ENCODE data around the gene ADTRP.

Gene ADTRP

GRCh38 chr6:11772109-11772825 lies 6.3 kb downstream of the ADTRP start:
- FAIRE-seq, result no peak

DNA sequence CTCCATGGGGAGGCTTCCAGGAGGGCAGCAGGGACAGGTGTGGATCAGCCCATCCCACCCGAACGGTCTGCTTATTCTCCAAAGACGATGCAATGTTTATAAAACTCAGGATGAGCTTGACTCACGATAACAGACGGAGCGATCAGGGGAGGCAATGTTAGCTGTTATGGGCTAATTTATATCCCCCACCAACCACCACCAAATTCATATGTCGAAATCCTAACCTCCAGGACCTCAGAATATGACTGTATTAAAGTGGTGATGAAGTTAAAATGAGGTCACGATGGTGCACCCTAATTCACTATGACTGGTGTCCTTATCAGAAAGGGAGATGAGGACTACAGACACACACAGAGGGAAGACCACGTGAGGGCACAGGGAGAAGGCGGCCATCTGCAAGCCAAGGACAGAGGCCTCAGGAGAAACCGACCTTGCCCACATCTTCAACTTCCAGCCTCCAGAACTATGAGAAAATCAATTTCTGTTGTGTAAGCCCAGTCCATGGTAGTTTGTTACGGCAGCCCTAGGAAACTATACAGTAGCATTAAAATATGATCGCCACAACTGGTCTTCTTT lies 7.0 kb downstream of the ADTRP start:
- no peak for FAIRE-seq

GRCh38 chr6:11770546-11771466 lies 7.8 kb downstream of the ADTRP start:
- no peak for FAIRE-seq

DNA sequence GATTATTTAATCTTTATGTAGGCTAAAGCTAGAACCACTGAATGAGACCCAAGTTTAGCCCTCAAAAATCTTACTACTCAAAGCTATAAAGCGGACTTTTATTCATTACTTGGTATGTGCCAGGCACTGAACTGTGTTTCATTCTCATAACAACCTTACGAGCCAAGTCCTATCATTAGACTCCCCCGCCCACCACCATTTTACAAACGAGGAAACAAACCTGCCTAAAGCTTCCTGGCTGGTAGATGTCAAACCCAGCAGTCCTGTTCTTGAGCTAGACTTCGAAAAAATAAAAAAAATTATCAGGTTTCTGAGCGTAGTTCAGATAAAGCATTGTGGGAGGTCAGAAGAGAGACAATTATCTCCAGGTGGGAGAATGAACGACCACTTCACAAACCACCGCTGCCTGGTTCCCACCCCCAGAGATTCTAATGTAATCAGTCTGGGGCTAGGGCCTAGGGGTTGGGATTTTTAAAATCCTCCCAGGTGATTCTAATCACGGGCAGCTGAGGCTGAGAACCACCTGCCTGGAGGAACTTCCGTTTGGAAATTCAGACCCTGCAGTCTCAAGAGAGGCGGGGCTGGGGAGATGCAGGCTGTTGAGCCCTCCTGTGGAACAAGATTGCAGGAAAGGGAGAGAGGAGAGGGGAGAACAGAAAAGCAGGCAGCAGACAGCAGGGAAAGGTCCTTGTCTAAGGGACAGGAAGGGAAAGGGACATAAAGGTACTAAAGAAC lies 8.6 kb downstream of the ADTRP start:
- FAIRE-seq, result no peak

DNA sequence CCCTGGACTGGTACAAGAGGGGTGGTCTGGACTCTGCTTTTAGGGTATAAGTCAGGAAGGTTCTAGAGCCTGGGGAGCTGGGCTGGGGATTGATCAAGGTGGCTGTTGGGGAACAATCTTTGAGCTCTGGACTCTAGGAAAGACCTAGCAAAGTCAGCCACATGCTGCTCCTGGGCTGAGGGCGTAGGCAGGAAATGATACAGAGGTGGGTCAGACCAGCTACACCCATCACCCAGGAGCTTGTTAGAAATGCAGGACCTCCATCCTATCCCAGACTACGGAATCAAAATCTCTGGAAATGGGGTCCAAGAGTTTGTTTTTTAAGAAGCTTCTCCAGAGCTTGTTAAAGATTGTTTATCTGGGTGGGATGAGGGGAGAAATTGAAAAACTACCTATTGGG lies 9.4 kb downstream of the ADTRP start:
- no peak for FAIRE-seq

- FAIRE-seq, result no peak
Measured at GRCh38 chr6:11767978-11768756, 10.4 kb downstream of the ADTRP start.

DNA sequence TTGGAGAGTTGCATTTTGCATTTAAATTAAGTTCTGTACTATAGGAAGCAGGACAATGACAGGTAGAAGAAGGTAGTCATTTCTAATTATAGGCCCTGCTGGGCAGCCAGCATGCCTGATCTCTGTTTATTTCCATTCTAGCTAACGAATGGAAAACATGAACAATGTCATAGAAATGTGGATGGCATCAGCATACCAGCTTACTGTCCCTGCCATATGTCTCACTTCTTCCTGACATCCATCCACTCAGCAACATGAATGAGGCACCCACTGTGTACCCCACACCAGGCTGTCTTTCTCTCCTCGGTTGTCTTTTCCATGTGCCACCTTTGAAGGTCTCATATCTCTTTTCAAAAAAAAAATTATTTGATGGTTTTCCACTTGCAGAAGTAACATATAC lies 11.1 kb downstream of the ADTRP start:
- no peak for FAIRE-seq

DNA sequence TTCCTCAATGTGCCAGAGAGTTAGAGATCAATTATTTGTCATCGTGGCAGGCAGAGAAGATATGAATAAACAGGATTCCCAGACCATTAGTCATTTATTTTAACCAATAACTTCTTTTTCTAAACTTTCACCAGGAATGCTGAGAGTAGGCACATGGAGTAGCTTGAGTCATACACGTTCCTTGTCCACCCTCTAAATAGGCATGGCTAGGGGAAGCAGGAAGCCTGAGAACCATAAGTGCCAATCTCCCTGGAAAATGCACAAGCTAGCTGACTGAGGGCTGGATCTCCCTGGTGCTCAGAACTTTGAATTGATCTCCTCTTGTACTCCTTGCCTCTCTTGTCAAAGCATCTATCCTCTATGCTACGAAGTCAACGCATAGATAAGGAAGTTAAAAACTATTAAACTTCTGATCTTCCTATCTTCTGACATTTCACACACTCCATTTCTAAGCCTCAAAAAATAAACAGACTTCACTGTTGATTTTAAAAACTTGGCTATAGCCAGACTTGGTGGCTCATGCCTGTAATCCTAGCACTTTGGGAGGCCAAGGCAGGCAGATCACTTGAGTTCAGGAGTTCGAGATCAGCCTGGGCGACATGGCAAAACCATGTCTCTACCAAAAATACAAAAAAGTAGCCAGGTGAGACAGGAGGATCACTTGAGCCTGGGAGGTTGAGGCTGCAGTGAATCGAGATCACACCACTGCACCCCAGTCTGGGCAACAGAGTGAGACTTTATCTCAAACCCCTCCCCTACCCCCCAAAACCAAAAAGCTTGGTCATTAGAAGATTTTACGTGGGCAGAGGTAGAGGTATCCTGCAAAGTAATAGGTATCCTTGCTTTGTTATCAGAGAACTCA lies 11.8 kb downstream of the ADTRP start:
- no peak for FAIRE-seq

DNA sequence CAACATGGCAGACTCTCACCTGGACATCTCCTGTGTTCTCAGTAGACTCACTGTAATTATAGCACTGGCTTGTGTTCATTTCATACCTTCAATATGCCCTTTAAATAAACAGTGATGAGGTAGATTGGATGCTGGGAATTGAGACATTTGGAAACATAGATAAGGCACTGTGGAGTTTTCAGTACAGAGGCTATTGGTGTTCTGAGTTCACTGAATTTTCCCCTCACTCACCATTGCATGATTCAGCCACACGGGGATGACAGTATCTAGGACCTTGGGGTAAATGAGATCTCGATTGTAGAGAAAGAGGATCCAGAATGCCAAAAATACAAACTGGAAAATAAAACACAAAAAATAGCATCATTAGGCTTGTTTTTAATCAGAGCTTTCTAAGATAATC lies 12.6 kb downstream of the ADTRP start:
- no peak for FAIRE-seq

GRCh38 chr6:11764250-11764604 lies 14.4 kb downstream of the ADTRP start:
- no peak for FAIRE-seq

GRCh38 chr6:11763460-11764249 lies 14.9 kb downstream of the ADTRP start:
- no peak for FAIRE-seq

- no peak for FAIRE-seq
Measured at GRCh38 chr6:11762794-11763459, 15.7 kb downstream of the ADTRP start.

DNA sequence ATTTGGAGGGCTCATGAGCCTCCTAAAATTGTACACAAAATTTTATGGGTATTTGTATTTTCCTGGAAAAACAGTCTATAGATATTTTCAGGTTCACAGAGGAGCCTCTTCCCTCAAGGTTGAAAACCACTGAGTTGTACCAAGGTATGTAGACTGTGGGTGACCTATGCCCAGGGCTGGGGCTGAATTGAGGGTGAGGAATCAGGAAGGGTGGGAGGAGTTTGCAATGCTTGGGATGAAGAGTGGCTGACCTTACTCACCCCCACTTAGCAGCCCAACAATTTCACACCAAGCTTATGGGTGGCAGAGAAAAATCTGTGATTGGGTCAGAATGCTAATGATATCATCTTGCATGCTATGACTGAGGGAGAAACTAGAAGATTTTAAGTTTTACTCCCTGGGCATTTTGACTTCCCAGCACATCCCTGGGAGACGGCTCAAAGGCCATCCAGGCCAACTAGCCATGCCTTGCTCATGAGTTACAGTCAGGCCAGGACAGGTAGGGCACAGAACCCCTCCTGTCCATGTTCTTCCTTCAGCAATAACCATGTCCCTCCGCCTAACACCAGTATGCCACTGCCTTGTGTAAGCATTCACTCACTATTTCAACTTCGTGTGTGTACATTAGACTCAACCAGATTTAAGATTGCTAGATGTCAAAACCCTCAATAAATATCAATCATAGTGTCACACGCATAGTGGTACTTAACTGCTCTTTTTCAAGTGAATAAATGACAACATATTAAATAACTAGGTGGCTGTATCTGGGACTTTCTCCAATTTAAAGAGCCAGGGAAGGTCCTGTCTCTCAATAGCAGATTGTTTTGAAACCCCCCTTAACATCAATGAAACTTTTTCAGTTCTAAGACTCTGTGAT lies 16.6 kb downstream of the ADTRP start:
- FAIRE-seq, result no peak

DNA sequence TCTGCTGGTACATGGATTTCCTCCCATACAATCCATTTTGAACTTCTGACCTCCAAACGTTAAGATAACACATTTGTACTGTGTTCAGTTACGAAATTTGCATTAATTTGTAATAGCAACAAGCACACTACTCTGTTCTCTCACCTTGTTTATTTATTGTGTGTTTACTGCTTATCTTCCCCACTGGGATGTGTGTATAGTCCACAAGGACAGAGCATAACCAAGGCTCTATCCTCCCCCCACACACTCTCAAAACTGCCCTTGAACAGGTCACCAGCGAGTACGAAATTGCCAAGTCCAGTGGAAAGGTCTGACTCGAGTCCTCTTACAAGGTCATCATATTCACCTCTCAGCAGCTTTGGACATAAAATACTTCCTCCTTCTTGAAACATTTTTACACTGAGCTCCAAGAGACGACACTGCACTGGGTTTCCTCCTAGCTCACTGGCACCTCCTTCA lies 18.6 kb downstream of the ADTRP start:
- FAIRE-seq, result no peak

DNA sequence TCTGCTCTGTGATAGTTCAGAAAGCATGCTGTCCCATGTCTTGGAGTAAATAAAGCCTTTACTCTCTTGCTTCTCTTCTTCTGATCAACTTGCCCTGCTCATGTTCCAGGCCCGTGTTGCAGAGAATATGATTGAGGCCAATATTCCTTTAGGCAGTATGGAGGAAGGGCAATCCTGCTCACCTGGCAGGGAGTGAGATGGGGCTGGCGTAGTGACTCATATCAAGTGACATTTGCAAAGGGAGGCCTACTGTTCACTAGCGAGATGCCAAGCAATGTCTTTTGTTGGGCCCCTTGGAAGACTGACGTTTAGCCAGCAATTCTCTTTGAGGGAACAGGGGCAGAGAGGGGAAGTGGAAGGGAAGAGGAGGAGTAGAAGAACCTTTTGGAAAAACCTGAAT lies 19.7 kb downstream of the ADTRP start:
- no peak for FAIRE-seq

DNA sequence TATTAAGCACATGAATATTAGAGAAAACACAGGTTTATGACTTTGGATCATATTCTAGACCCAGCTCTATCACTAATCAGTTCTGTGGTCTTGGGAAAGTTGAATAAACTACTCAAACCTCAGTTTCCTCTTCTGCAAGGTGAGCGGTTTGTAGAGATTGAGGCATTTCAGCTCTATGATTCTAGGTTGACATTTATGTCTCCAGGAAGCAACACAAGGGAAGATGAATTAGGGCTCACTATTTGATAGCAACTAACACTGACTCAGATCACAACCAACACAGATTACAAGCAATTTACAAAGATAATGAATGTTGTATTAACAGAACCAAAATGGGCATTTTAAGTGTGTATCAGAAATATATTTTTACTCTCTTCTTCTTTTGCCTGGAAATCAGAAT lies 21.9 kb downstream of the ADTRP start:
- no peak for FAIRE-seq

- FAIRE-seq, result no peak
Measured at GRCh38 chr6:11756292-11756691, 22.3 kb downstream of the ADTRP start.

DNA sequence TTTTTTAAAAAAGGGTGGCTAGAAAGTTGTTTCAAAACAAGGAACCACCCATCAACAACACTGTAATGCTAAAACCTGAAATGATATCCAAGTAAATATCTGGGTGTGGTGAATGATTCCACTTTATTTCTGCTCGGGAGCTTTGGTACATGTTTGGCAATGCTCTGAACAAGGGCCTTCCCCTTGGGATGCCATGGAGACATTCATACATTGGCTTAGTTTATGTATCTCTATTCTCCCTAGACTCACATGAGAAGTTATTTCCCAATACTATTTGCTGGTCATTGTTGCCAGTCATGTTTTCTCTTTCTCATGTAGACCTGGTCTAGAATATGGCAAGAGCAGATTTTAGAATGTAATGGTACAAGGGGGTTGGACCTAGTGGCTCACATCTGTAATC lies 22.9 kb downstream of the ADTRP start:
- no peak for FAIRE-seq

Measured in TTC549 (cell line).